MM.1S (cell line): ENCODE results near the gene NXPE1.

ENCODE experiments used
- DNase-seq: peaks from one replicate; pipeline ENCODE4 v3.0.0-alpha.2; 2015
- H2AFZ ChIP-seq: fragments of 300-600 bp; sonication (generic); 2 replicates; pipeline ENCODE4 v1.6.0; 2016; ENCODE audit warnings: antibody characterized with exemption, low read length
- H3F3A ChIP-seq: fragments of 300-600 bp; sonication (generic); 2 replicates; pipeline ENCODE4 v1.6.1; 2016; ENCODE audit warnings: mild to moderate bottlenecking, antibody characterized with exemption, low read length, moderate library complexity, mixed read lengths; ENCODE audit not compliant: insufficient read depth
- H3K27ac ChIP-seq: fragments of 300-600 bp; sonication (generic); 2 replicates; pipeline ENCODE4 v1.5.1; 2016; ENCODE audit warnings: mild to moderate bottlenecking, low read length
- H3K27me3 ChIP-seq: fragments of 300-600 bp; sonication (generic); replicated peaks from 2 replicates; pipeline ENCODE4 v1.6.0; 2016; ENCODE audit warnings: low read length; ENCODE audit not compliant: insufficient read depth
- H3K36me3 ChIP-seq: fragments of 300-600 bp; sonication (generic); replicated peaks from 2 replicates; pipeline ENCODE4 v1.6.1; 2016; ENCODE audit warnings: mild to moderate bottlenecking, low read length, mixed read lengths; ENCODE audit not compliant: insufficient read depth
- H3K4me1 ChIP-seq: fragments of 300-600 bp; sonication (generic); 2 replicates; pipeline ENCODE4 v1.6.1; 2016; ENCODE audit warnings: low read length, mixed read lengths
- H3K4me2 ChIP-seq: fragments of 300-600 bp; sonication (generic); 2 replicates; pipeline ENCODE4 v1.6.0; 2016; ENCODE audit warnings: low read depth, low read length
- H3K4me3 ChIP-seq: fragments of 300-600 bp; sonication (generic); 2 replicates; pipeline ENCODE4 v1.5.1; 2016; ENCODE audit warnings: low read length, mixed read lengths
- H3K79me2 ChIP-seq: fragments of 300-600 bp; sonication (generic); 2 replicates; pipeline ENCODE4 v1.6.1; 2016; ENCODE audit warnings: mixed run types, low read length, mixed read lengths
- H3K9ac ChIP-seq: fragments of 300-600 bp; sonication (generic); 2 replicates; pipeline ENCODE4 v1.6.1; 2016; ENCODE audit warnings: low read length, mixed read lengths
- H3K9me2 ChIP-seq: fragments of 300-600 bp; sonication (generic); replicated peaks from 2 replicates; pipeline ENCODE4 v1.6.1; 2016; ENCODE audit warnings: mild to moderate bottlenecking, low read length, mixed read lengths; ENCODE audit not compliant: insufficient read depth
- H3K9me3 ChIP-seq: fragments of 300-600 bp; sonication (generic); replicated peaks from 2 replicates; pipeline ENCODE4 v1.6.1; 2016; ENCODE audit warnings: mild to moderate bottlenecking, low read length, mixed read lengths; ENCODE audit not compliant: insufficient read depth
- H4K20me1 ChIP-seq: fragments of 300-600 bp; sonication (generic); 2 replicates; pipeline ENCODE4 v1.6.1; 2016; ENCODE audit warnings: mild to moderate bottlenecking, low read length, moderate library complexity, mixed read lengths; ENCODE audit not compliant: insufficient read depth
- CTCF ChIP-seq: fragments of 300-600 bp; sonication (generic); IDR thresholded peaks from 2 replicates; pipeline ENCODE4 v1.5.1; 2016; ENCODE audit warnings: antibody characterized with exemption, low read length, mixed read lengths
- EZH2 ChIP-seq: fragments of 300-600 bp; sonication (generic); optimal IDR thresholded peaks from 2 replicates; pipeline ENCODE3; 2017; ENCODE audit warnings: low read depth, mild to moderate bottlenecking, antibody characterized with exemption, low read length, mixed read lengths
- EZH2phosphoT487 ChIP-seq: fragments of 300-600 bp; sonication (generic); IDR thresholded peaks from 2 replicates; pipeline ENCODE4 v1.6.1; 2018; ENCODE audit warnings: antibody characterized with exemption, low read length

The NXPE1 gene

GRCh38 chr11:114566276-114566675, 6.6 kb upstream of the NXPE1 start:
- no peak overlapping the region for H3K4me3 ChIP-seq
- H2AFZ ChIP-seq = no peak overlapping the region
- no peaks in the 10 kb centered on the region for H3K27me3 ChIP-seq
- H3K9me2 ChIP-seq = no peaks in the 10 kb centered on the region
- H3K9ac ChIP-seq = no peak overlapping the region
- H3K9me3 ChIP-seq = no peaks in the 10 kb centered on the region
- H3K79me2 ChIP-seq = no peaks in the 10 kb centered on the region
- no peak for DNase-seq
- H4K20me1 ChIP-seq = no peaks in the 10 kb centered on the region
- no peaks in the 10 kb centered on the region for H3K36me3 ChIP-seq
- H3K4me2 ChIP-seq = no peak overlapping the region
- no peak overlapping the region for H3K27ac ChIP-seq
- no peaks in the 10 kb centered on the region for H3K4me1 ChIP-seq
- no peaks in the 10 kb centered on the region for H3F3A ChIP-seq
- TF ChIP-seq EZH2 (no peak), CTCF (no peak), EZH2phosphoT487 (no peak)

GRCh38 chr11:114564831-114565230, 5.2 kb upstream of the NXPE1 start:
- no peaks in the 10 kb centered on the region for H3K36me3 ChIP-seq
- no peak overlapping the region for H2AFZ ChIP-seq
- H3K9me3 ChIP-seq = no peaks in the 10 kb centered on the region
- H3K27ac ChIP-seq = no peak overlapping the region
- TF ChIP-seq CTCF (no peak), EZH2 (no peak), EZH2phosphoT487 (no peak)
- H3K4me2 ChIP-seq = no peak overlapping the region
- no peaks in the 10 kb centered on the region for H3K79me2 ChIP-seq
- no peak overlapping the region for H3K9ac ChIP-seq
- H3K4me3 ChIP-seq = no peak overlapping the region
- no peak for DNase-seq
- H3K27me3 ChIP-seq = no peaks in the 10 kb centered on the region
- H3K4me1 ChIP-seq = no peaks in the 10 kb centered on the region
- H4K20me1 ChIP-seq = no peaks in the 10 kb centered on the region
- no peaks in the 10 kb centered on the region for H3K9me2 ChIP-seq
- no peaks in the 10 kb centered on the region for H3F3A ChIP-seq

- no peaks in the 10 kb centered on the region for H3K36me3 ChIP-seq
- no peak overlapping the region for H3K4me2 ChIP-seq
- no peaks in the 10 kb centered on the region for H3F3A ChIP-seq
- no peak overlapping the region for H2AFZ ChIP-seq
- no peak overlapping the region for H3K4me3 ChIP-seq
- no peaks in the 10 kb centered on the region for H3K79me2 ChIP-seq
- no peaks in the 10 kb centered on the region for H3K27me3 ChIP-seq
- H3K9me3 ChIP-seq = no peaks in the 10 kb centered on the region
- H4K20me1 ChIP-seq = no peaks in the 10 kb centered on the region
- DNase-seq = no peak
- H3K9me2 ChIP-seq = no peaks in the 10 kb centered on the region
- H3K27ac ChIP-seq = no peak overlapping the region
- TF ChIP-seq EZH2 (no peak), CTCF (no peak), EZH2phosphoT487 (no peak)
- H3K4me1 ChIP-seq = no peaks in the 10 kb centered on the region
- no peak overlapping the region for H3K9ac ChIP-seq
These were observed 3.4 kb upstream of the NXPE1 start for GRCh38 chr11:114563077-114563476.
